Measurements from ENCODE around the gene HBD. TPM values are rescaled to one million over a fixed set of nuclear protein-coding genes. Genes with fewer than 3 reads are reported as not detected.

HBD gene
- polyA plus RNA-seq, 3 donors, result 1.9 to 2.2 (median 2.1) TPM

GRCh38 chr11:5196731-5197130 lies 37.6 kb downstream of the HBD start:
- DNase-seq (ENCODE audit: low read depth in 3 of 3, low spot score in 2 of 3), result no peak

GRCh38 chr11:5196067-5196466 lies 38.2 kb downstream of the HBD start:
- no peak for DNase-seq (ENCODE audit: low read depth in 3 of 3, low spot score in 2 of 3)

GRCh38 chr11:5192738-5193137 lies 41.5 kb downstream of the HBD start:
- DNase-seq (ENCODE audit: low read depth in 3 of 3, low spot score in 2 of 3), result no peak

GRCh38 chr11:5188201-5188600 lies 46.1 kb downstream of the HBD start:
- no peak for DNase-seq (ENCODE audit: low read depth in 3 of 3, low spot score in 2 of 3)

Other genes starting within 250 kb of the HBD start
- under 1 TPM in 2 of 3 donors, not detected in 1; 0.08 TPM for gene OR51L1, start 239.6 kb downstream of the HBD start, polyA plus RNA-seq (ENCODE audit: insufficient read length in 3 of 3)
- not detected for gene OR52J3, start 188.0 kb downstream of the HBD start, polyA plus RNA-seq (ENCODE audit: insufficient read length in 3 of 3)
- not detected for gene OR52E2, start 174.9 kb downstream of the HBD start, polyA plus RNA-seq (ENCODE audit: insufficient read length in 3 of 3)
- gene OR52E1, start 164.9 kb downstream of the HBD start, polyA plus RNA-seq (ENCODE audit: insufficient read length in 3 of 3), result not detected
- not detected for gene OR52A5, start 96.1 kb downstream of the HBD start, polyA plus RNA-seq (ENCODE audit: insufficient read length in 3 of 3)
- gene OR52A1, start 79.7 kb downstream of the HBD start, polyA plus RNA-seq (ENCODE audit: insufficient read length in 3 of 3), result under 1 TPM in 1 of 3 donors, not detected in 2; 0.03 TPM
- not detected for gene OR51V1, start 33.8 kb downstream of the HBD start, polyA plus RNA-seq (ENCODE audit: insufficient read length in 3 of 3)
- 100 to 1,000 TPM; 146 to 221 (median 152) TPM for gene HBB, start 7.4 kb downstream of the HBD start, polyA plus RNA-seq (ENCODE audit: insufficient read length in 3 of 3)
- 1 to 10 TPM; 3.5 to 6.3 (median 5.8) TPM for gene HBG1, start 15.4 kb upstream of the HBD start, polyA plus RNA-seq (ENCODE audit: insufficient read length in 3 of 3)
- 1,000 to 10,000 TPM; 2,105 to 2,538 (median 2,461) TPM for gene HBG2, start 20.3 kb upstream of the HBD start, polyA plus RNA-seq (ENCODE audit: insufficient read length in 3 of 3)
- gene HBE1, start 35.5 kb upstream of the HBD start, polyA plus RNA-seq (ENCODE audit: insufficient read length in 3 of 3), result 10 to 100 TPM in 1 of 3 donors, 1 to 10 TPM in 2; 7.4 to 13.8 (median 8.1) TPM
- gene OR51B4, start 67.5 kb upstream of the HBD start, polyA plus RNA-seq (ENCODE audit: insufficient read length in 3 of 3), result under 1 TPM in 1 of 3 donors, not detected in 2; 0.22 TPM
- not detected for gene OR51B2, start 89.8 kb upstream of the HBD start, polyA plus RNA-seq (ENCODE audit: insufficient read length in 3 of 3)
- gene OR51B5, start 109.0 kb upstream of the HBD start, polyA plus RNA-seq (ENCODE audit: insufficient read length in 3 of 3), result under 1 TPM; 0.14 to 0.49 (median 0.14) TPM
- gene OR51B6, start 117.0 kb upstream of the HBD start, polyA plus RNA-seq (ENCODE audit: insufficient read length in 3 of 3), result not detected
- not detected for gene OR51M1, start 149.3 kb upstream of the HBD start, polyA plus RNA-seq (ENCODE audit: insufficient read length in 3 of 3)
- gene OR51Q1, start 187.6 kb upstream of the HBD start, polyA plus RNA-seq (ENCODE audit: insufficient read length in 3 of 3), result not detected
- not detected for gene OR51I1, start 207.0 kb upstream of the HBD start, polyA plus RNA-seq (ENCODE audit: insufficient read length in 3 of 3)
- not detected for gene OR51I2, start 214.8 kb upstream of the HBD start, polyA plus RNA-seq (ENCODE audit: insufficient read length in 3 of 3)